Liver (tissue), 9 donors: Measurements from ENCODE around the gene COL7A1. TPM values are rescaled to one million over a fixed set of nuclear protein-coding genes. Genes with fewer than 3 reads are reported as not detected.

Source experiments
- DNase-seq: peaks from one replicate; pipeline ENCODE4 v3.0.0-alpha.2; 2017; ENCODE audit warnings: low spot score
- H3K27ac ChIP-seq, 2 donors: one replicate each; pipeline ENCODE4 v1.7.0; 2013; ENCODE audit warnings: inconsistent platforms in 2 of 2, low read length in 2 of 2, control low read depth in 1 of 2, low read depth in 1 of 2, mild to moderate bottlenecking in 1 of 2
- H3K27me3 ChIP-seq, 4 donors: one replicate each; pipeline versions ENCODE4 v1.6.1 to v1.7.0; 2013; ENCODE audit warnings: low read length in 3 of 4, inconsistent platforms in 1 of 4, mild to moderate bottlenecking in 1 of 4, moderate library complexity in 1 of 4; ENCODE audit not compliant: control insufficient read depth in 4 of 4, insufficient read depth in 4 of 4
- H3K36me3 ChIP-seq, 4 donors: one replicate each; pipeline versions ENCODE4 v1.6.1 to v1.7.0; 2013; ENCODE audit warnings: low read length in 3 of 4, mild to moderate bottlenecking in 3 of 4, low read depth in 1 of 4, moderate library complexity in 1 of 4; ENCODE audit not compliant: control insufficient read depth in 4 of 4, insufficient read depth in 3 of 4
- H3K4me1 ChIP-seq, 4 donors: one replicate each; pipeline versions ENCODE4 v1.6.1 to v1.7.0; 2013; ENCODE audit warnings: low read length in 3 of 4, mild to moderate bottlenecking in 3 of 4, moderate library complexity in 1 of 4; ENCODE audit not compliant: control insufficient read depth in 4 of 4, insufficient read depth in 4 of 4
- H3K4me3 ChIP-seq, 3 donors: one replicate each; pipeline versions ENCODE4 v1.6.1 to v1.7.0; 2013; ENCODE audit warnings: low read length in 3 of 3, control low read depth in 1 of 3, low read depth in 1 of 3, mild to moderate bottlenecking in 1 of 3
- H3K9ac ChIP-seq, 2 donors: one replicate each; pipeline ENCODE4 v1.7.0; 2013; ENCODE audit warnings: low read length in 2 of 2, mild to moderate bottlenecking in 2 of 2, moderate library complexity in 2 of 2, control low read depth in 1 of 2, low read depth in 1 of 2
- H3K9me3 ChIP-seq, 4 donors: one replicate each; pipeline versions ENCODE4 v1.6.1 to v1.7.0; 2013; ENCODE audit warnings: low read length in 3 of 4; ENCODE audit not compliant: control insufficient read depth in 4 of 4
- ATF3 ChIP-seq: IDR thresholded peaks from 2 replicates; pipeline ENCODE4 v1.6.1; 2016; ENCODE audit warnings: antibody characterized with exemption
- CTCF ChIP-seq: fragments of 150-350 bp; IDR thresholded peaks from 2 replicates; pipeline ENCODE4 v1.5.1; 2017; ENCODE audit warnings: improper control_type of control experiment, low read depth, low read length; ENCODE audit not compliant: missing input control
- EGR1 ChIP-seq, 2 donors: IDR thresholded peaks; 2 replicates each; pipeline ENCODE4 v1.6.1; 2016 to 2018; ENCODE audit warnings: antibody characterized with exemption in 2 of 2, low read depth in 2 of 2
- FOXA1 ChIP-seq: IDR thresholded peaks from 2 replicates; pipeline ENCODE4 v1.6.1; 2016; ENCODE audit warnings: antibody characterized with exemption
- FOXA2 ChIP-seq: IDR thresholded peaks from 2 replicates; pipeline ENCODE4 v1.6.1; 2016; ENCODE audit warnings: antibody characterized with exemption
- GABPA ChIP-seq, 2 donors: IDR thresholded peaks in 1 of 2; conservative IDR thresholded peaks in 1 of 2; 2 replicates each; pipeline ENCODE4 v1.6.1; 2016; ENCODE audit warnings: antibody characterized with exemption in 2 of 2, mild to moderate bottlenecking in 1 of 2, moderate library complexity in 1 of 2
- HNF4G ChIP-seq: IDR thresholded peaks from 2 replicates; pipeline ENCODE4 v1.6.1; 2016; ENCODE audit warnings: antibody characterized with exemption
- JUND ChIP-seq, 2 donors: IDR thresholded peaks; 2 replicates each; pipeline ENCODE4 v1.6.1; 2016; ENCODE audit warnings: antibody characterized with exemption in 2 of 2
- MAX ChIP-seq: IDR thresholded peaks from 2 replicates; pipeline ENCODE4 v1.6.1; 2016; ENCODE audit warnings: antibody characterized with exemption
- NR2F2 ChIP-seq: IDR thresholded peaks from 2 replicates; pipeline ENCODE4 v1.6.1; 2016; ENCODE audit warnings: antibody characterized with exemption
- RAD21 ChIP-seq, 2 donors: IDR thresholded peaks; 2 replicates each; pipeline ENCODE4 v1.6.1; 2016; ENCODE audit warnings: antibody characterized with exemption in 2 of 2, mild to moderate bottlenecking in 2 of 2
- RXRA ChIP-seq, 2 donors: IDR thresholded peaks; 2 replicates each; pipeline ENCODE4 v1.6.1; 2017 to 2018; ENCODE audit warnings: antibody characterized with exemption in 2 of 2, mild to moderate bottlenecking in 1 of 2
- SP1 ChIP-seq: IDR thresholded peaks from 2 replicates; pipeline ENCODE4 v1.6.1; 2018; ENCODE audit warnings: antibody characterized with exemption, mild to moderate bottlenecking
- YY1 ChIP-seq: IDR thresholded peaks from 2 replicates; pipeline ENCODE4 v1.6.1; 2016; ENCODE audit warnings: antibody characterized with exemption, mild to moderate bottlenecking
- ZBTB33 ChIP-seq: IDR thresholded peaks from 2 replicates; pipeline ENCODE4 v1.6.1; 2016; ENCODE audit warnings: antibody characterized with exemption
- WGBS: extraction: QIAGEN DNeasy Blood & Tissue Kit; methylation state at CpG from one replicate; pipeline ENCODE4 v1.1.7; 2013; 5-methylcytosine and 5-hydroxymethylcytosine counted together
- polyA plus RNA-seq, 2 donors: library from polyadenylated mRNA; stranded (reverse) in 1 of 2; unstranded in 1 of 2; fragments of 200-250 nt in 1 of 2; fragments of >200 nt in 1 of 2; fragmentation: Nextera tagmentation in 1 of 2; extraction: Ambion mirVana in 1 of 2; gene quantifications; one replicate each; pipeline versions ENCODE4 v1.2.1 to v1.2.3, GENCODE V29; 2013 to 2015
- total RNA-seq, 2 donors: library from RNA; depleted of rRNA; stranded (reverse); fragments of >200 nt; gene quantifications; one replicate each; pipeline ENCODE4 v1.2.3, GENCODE V29; 2014
- donor health status: healthy.
- donor health status: healthy.
- donor health status: healthy.
- donor health status: healthy.
- donor health status: healthy.

The COL7A1 gene
- total and polyA plus RNA-seq, 4 donors, result 0.24 to 0.84 (median 0.40) TPM

GRCh38 chr3:48598323-48599076 lies 3.4 kb upstream of the COL7A1 start:
- Histone ChIP-seq H3K36me3 (peaks cover 14 to 59% (median 44%) of the 10 kb centered on the region in 4 donors), H3K4me3 (no peak overlapping the region), H3K9me3 (no peaks in the 10 kb centered on the region), H3K9ac (no peak overlapping the region), H3K4me1 (peaks cover 0 to 4% (median 0%) of the 10 kb centered on the region in 4 donors), H3K27ac (peak overlapping the region in 1 of 2 donors; percentile 46), H3K27me3 (no peaks in the 10 kb centered on the region)
- no peak for DNase-seq
- no peak for TF ChIP-seq GABPA (IDR thresholded peaks at IDR 0.05 in 1 of 2, conservative IDR thresholded peaks at IDR 0.05 in 1 of 2)
- TF ChIP-seq SP1, result no peak
- no peak for TF ChIP-seq RAD21 (IDR thresholded peaks at IDR 0.05)
- TF ChIP-seq JUND (IDR thresholded peaks at IDR 0.05), result no peak
- no peak for TF ChIP-seq YY1
- no peak for TF ChIP-seq FOXA2
- TF ChIP-seq EGR1 (IDR thresholded peaks at IDR 0.05; ENCODE audit: low read depth in 2 of 2), result no peak
- TF ChIP-seq CTCF, result no peak
- no peak for TF ChIP-seq ZBTB33
- TF ChIP-seq ATF3, result no peak
- WGBS, result 81% methylated on average over 5 of the region's 5 CpGs

- no peak overlapping the region for H3K9ac ChIP-seq
- TF ChIP-seq YY1 (no peak), MAX (no peak), RAD21 (IDR thresholded peaks at IDR 0.05) (no peak)
- peaks cover 10 to 48% (median 34%) of the 10 kb centered on the region in 4 donors for H3K36me3 ChIP-seq
- H3K27me3 ChIP-seq, result no peaks in the 10 kb centered on the region
- no peak overlapping the region for H3K4me3 ChIP-seq
- WGBS, result 83% methylated on average over 6 of the region's 6 CpGs
- H3K9me3 ChIP-seq, result no peaks in the 10 kb centered on the region
- H3K4me1 ChIP-seq, result peaks cover 0 to 4% (median 0%) of the 10 kb centered on the region in 4 donors
- no peak overlapping the region for H3K27ac ChIP-seq
- DNase-seq, result no peak
Measured at GRCh38 chr3:48597408-48597800, 2.3 kb upstream of the COL7A1 start.

- 85% methylated on average over 8 of the region's 8 CpGs for WGBS
- Histone ChIP-seq H3K27ac (no peak overlapping the region), H3K36me3 (peaks cover 10 to 45% (median 32%) of the 10 kb centered on the region in 4 donors), H3K4me1 (peaks cover 0 to 4% (median 0%) of the 10 kb centered on the region in 4 donors), H3K4me3 (no peak overlapping the region), H3K9me3 (no peaks in the 10 kb centered on the region), H3K9ac (no peak overlapping the region), H3K27me3 (no peaks in the 10 kb centered on the region)
- no peak for DNase-seq
- TF ChIP-seq FOXA2, result no peak
- no peak for TF ChIP-seq GABPA (IDR thresholded peaks at IDR 0.05 in 1 of 2, conservative IDR thresholded peaks at IDR 0.05 in 1 of 2)
- no peak for TF ChIP-seq SP1
- no peak for TF ChIP-seq JUND (IDR thresholded peaks at IDR 0.05)
- no peak for TF ChIP-seq EGR1 (IDR thresholded peaks at IDR 0.05; ENCODE audit: low read depth in 2 of 2)
- no peak for TF ChIP-seq RAD21 (IDR thresholded peaks at IDR 0.05)
- no peak for TF ChIP-seq FOXA1
- TF ChIP-seq NR2F2, result no peak
- no peak for TF ChIP-seq RXRA (IDR thresholded peaks at IDR 0.05)
- no peak for TF ChIP-seq ATF3
- no peak for TF ChIP-seq HNF4G
- no peak for TF ChIP-seq CTCF
Measured at GRCh38 chr3:48596676-48597407, 1.7 kb upstream of the COL7A1 start.
